ENCODE data around the gene HAL. TPM values are rescaled to one million over a fixed set of nuclear protein-coding genes. Genes with fewer than 3 reads are reported as not detected.

The HAL gene
- polyA plus RNA-seq, 2 of the 4 experiments (the other 2 are of a cell fraction) = 0.22 to 0.43 TPM

- no peak for TF ChIP-seq ELK1 (IDR thresholded peaks at IDR 0.05; ENCODE audit: low read depth, low read length)
Measured at GRCh38 chr12:96044017-96044942, 48.1 kb upstream of the HAL start (continued).

DNA sequence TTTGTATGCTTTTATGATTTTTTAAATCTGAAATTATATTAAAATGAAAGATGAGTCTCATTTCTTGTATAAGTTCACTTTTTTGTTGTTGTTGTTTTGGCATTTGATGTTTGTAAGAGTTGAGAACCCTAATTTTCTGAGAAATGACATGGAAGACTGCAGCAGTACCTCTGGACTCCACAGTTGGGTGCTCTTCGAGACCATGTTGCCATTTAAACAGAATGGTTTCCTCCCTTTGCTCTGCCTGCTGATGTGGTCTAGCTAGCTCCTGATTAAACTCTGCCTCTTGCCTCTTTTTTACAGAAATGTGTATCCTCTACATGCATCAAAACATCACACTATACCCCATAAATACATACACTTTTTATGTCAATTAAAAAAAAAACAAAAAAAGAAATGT lies 45.0 kb upstream of the HAL start:
- no peak for ATAC-seq
- ChIA-PET POLR2A (no interaction called here), CTCF (interaction anchor here (1.0 to 1.1 kb wide), 2 partner anchors 38 to 174 kb away, joined by 3 read pairs; no protein-coding TSS in a partner anchor)
- DNase-seq (ENCODE audit: low read depth in 1 of 2, low spot score in 1 of 2) = no peak
- H3K4me2 ChIP-seq = no peak overlapping the region
- FAIRE-seq = no peak
- peaks cover 13% of the 10 kb centered on the region for H3K4me1 ChIP-seq
- H3K27ac ChIP-seq = no peak overlapping the region
- WGBS (ENCODE audit: missing lambda C conversion rate) = 83% methylated on average over 1 of the region's 1 CpG
- no peak overlapping the region for H3K4me3 ChIP-seq
- TF ChIP-seq RARB (CRISPR knock-in tag; IDR thresholded peaks at IDR 0.05) (no peak), BHLHE40 (IDR thresholded peaks at IDR 0.05; ENCODE audit: low read depth, low read length) (no peak), MAFK (IDR thresholded peaks at IDR 0.05; ENCODE audit: partially characterized antibody) (no peak), EHF (CRISPR knock-in tag; IDR thresholded peaks at IDR 0.05) (no peak), E2F6 (IDR thresholded peaks at IDR 0.05; ENCODE audit: borderline replicate concordance, low read depth) (no peak), HOXA7 (CRISPR knock-in tag; IDR thresholded peaks at IDR 0.05) (no peak), RAD21 (conservative IDR thresholded peaks at IDR 0.05 in 1 of 2, IDR thresholded peaks at IDR 0.05 in 1 of 2) (no peak), TP53 (CRISPR knock-in tag; IDR thresholded peaks at IDR 0.05) (no peak), NR3C1 (IDR thresholded peaks at IDR 0.05) (no peak), KDM5A (IDR thresholded peaks at IDR 0.05) (no peak), ESRRA (IDR thresholded peaks at IDR 0.05; ENCODE audit: borderline replicate concordance, low read length) (no peak), EHMT2 (IDR thresholded peaks at IDR 0.05; ENCODE audit: low read depth) (no peak), TFCP2L1 (CRISPR knock-in tag; IDR thresholded peaks at IDR 0.05) (no peak), CBX2 (IDR thresholded peaks at IDR 0.05; ENCODE audit: borderline replicate concordance, low read depth) (no peak)
- TF ChIP-seq, protein P1, sequence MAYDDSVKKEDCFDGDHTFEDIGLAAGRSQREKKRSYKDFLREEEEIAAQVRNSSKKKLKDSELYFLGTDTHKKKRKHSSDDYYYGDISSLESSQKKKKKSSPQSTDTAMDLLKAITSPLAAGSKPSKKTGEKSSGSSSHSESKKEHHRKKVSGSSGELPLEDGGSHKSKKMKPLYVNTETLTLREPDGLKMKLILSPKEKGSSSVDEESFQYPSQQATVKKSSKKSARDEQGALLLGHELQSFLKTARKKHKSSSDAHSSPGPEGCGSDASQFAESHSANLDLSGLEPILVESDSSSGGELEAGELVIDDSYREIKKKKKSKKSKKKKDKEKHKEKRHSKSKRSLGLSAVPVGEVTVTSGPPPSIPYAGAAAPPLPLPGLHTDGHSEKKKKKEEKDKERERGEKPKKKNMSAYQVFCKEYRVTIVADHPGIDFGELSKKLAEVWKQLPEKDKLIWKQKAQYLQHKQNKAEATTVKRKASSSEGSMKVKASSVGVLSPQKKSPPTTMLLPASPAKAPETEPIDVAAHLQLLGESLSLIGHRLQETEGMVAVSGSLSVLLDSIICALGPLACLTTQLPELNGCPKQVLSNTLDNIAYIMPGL (CRISPR knock-in tag; IDR thresholded peaks at IDR 0.05; ENCODE audit: borderline replicate concordance) = no peak
- no peaks in the 10 kb centered on the region for H3K9me3 ChIP-seq

DNA sequence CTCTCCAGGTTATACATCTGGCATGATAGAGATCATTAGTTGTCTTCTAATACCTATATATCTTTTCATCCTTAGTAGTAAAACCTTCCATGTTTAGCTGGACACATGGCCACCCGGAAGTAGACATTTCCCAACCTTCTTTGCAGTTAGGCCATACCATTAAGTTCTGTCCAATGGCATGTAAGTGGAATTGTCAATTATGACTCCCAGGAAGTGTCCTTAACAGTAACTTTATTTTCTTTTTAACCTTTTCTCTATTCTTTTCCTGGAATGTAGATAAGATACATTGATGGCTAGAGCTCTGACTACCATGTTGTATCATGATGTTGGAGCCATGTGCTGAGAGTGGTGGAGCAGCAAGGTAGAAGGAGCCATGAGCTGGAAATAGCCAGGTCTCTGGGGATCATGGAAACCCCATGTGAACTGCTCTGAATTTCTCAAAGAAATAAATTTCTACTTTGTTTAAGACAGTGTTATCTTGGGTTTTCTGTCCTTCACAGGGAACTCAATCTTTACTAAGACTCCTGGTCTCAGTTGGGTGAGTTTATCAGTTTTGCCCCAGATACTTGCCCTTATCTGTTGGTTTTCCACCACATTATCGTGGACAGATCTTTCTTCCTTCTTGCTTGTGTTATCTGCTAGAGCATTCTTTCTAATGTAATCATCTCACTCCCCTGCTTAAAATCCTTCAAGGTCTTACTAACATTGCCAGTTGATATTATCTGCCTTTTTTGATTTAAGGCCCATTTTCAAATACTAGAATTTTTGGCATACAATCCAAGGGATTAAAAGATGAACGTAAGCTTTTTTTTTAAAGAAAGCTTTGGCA lies 44.4 kb upstream of the HAL start:
- 35% methylated on average over 3 of the region's 3 CpGs for WGBS (ENCODE audit: missing lambda C conversion rate)
- no peak overlapping the region for H3K27ac ChIP-seq
- CTCF ChIA-PET = interaction anchor here (1.0 to 1.3 kb wide), 3 partner anchors 32 to 174 kb away, joined by 3 to 5 read pairs (median 3); no protein-coding TSS in a partner anchor
- no peaks in the 10 kb centered on the region for H3K9me3 ChIP-seq
- POLR2A ChIA-PET = no interaction called here
- FAIRE-seq (no peak), DNase-seq (ENCODE audit: low read depth in 1 of 2, low spot score in 1 of 2) (no peak), ATAC-seq (no peak)
- peaks cover 13% of the 10 kb centered on the region for H3K4me1 ChIP-seq
- TF ChIP-seq RCOR1 (IDR thresholded peaks at IDR 0.05; ENCODE audit: low read depth, low read length) (no peak), USF2 (IDR thresholded peaks at IDR 0.05) (no peak), ATOH8 (CRISPR knock-in tag; IDR thresholded peaks at IDR 0.05; ENCODE audit: low read depth) (no peak), CHD4 (IDR thresholded peaks at IDR 0.05; ENCODE audit: borderline replicate concordance) (no peak), FOSB (CRISPR knock-in tag; IDR thresholded peaks at IDR 0.05) (no peak), REST (IDR thresholded peaks at IDR 0.05) (no peak), TP53 (CRISPR knock-in tag; IDR thresholded peaks at IDR 0.05) (no peak)
- no peak overlapping the region for H3K4me3 ChIP-seq
- H3K4me2 ChIP-seq = no peak overlapping the region

All from A549 (cell line).